H9 (cell line): Measurements from ENCODE around the gene P3H2. TPM values are rescaled to one million over a fixed set of nuclear protein-coding genes. Genes with fewer than 3 reads are reported as not detected.

Source experiments
- DNase-seq: peaks from one replicate; pipeline ENCODE4 v3.0.0-alpha.2; 2017
- H2AFZ ChIP-seq: one replicate; pipeline ENCODE4 v1.6.1; 2013; ENCODE audit warnings: mild to moderate bottlenecking, low read length, control low read depth, moderate library complexity
- H2AK5ac ChIP-seq: 2 replicates; pipeline ENCODE4 v1.6.1; 2013; ENCODE audit warnings: low read length, control low read depth, mixed read lengths; ENCODE audit not compliant: insufficient read length
- H2BK120ac ChIP-seq: one replicate; pipeline ENCODE4 v1.6.1; 2013; ENCODE audit warnings: low read depth, mild to moderate bottlenecking, low read length, control low read depth, inconsistent platforms; ENCODE audit not compliant: poor library complexity, severe bottlenecking
- H2BK12ac ChIP-seq: 2 replicates; pipeline ENCODE4 v1.6.1; 2013; ENCODE audit warnings: low read length, control low read depth, mixed read lengths, low read depth; ENCODE audit not compliant: insufficient read length
- H2BK15ac ChIP-seq: 2 replicates; pipeline ENCODE4 v1.6.1; 2013; ENCODE audit warnings: low read depth, low read length, control low read depth
- H2BK20ac ChIP-seq: one replicate; pipeline ENCODE4 v1.6.1; 2013; ENCODE audit warnings: low read depth, mild to moderate bottlenecking, low read length, control low read depth, inconsistent platforms; ENCODE audit not compliant: poor library complexity, severe bottlenecking
- H2BK5ac ChIP-seq: 2 replicates; pipeline ENCODE4 v1.6.1; 2013; ENCODE audit warnings: low read length, control low read depth, mixed read lengths; ENCODE audit not compliant: insufficient read length
- H3K14ac ChIP-seq: 2 replicates; pipeline ENCODE4 v1.6.1; 2013; ENCODE audit warnings: low read length, control low read depth; ENCODE audit not compliant: insufficient read depth
- H3K18ac ChIP-seq: 2 replicates; pipeline ENCODE4 v1.6.1; 2013; ENCODE audit warnings: low read depth, mild to moderate bottlenecking, mixed read lengths, low read length, control low read depth; ENCODE audit not compliant: insufficient read length
- H3K23ac ChIP-seq: 2 replicates; pipeline ENCODE4 v1.6.1; 2013; ENCODE audit warnings: low read length, control low read depth, mixed read lengths, low read depth; ENCODE audit not compliant: insufficient read length
- H3K23me2 ChIP-seq: 2 replicates; pipeline ENCODE4 v1.6.1; 2013; ENCODE audit warnings: low read depth, mild to moderate bottlenecking, mixed read lengths, low read length, control low read depth; ENCODE audit not compliant: insufficient read length, poor library complexity, severe bottlenecking
- H3K27ac ChIP-seq: 2 replicates; pipeline ENCODE4 v1.5.1; 2013; ENCODE audit warnings: low read length, control low read depth, mixed read lengths, low read depth; ENCODE audit not compliant: insufficient read length
- H3K27me3 ChIP-seq: 2 replicates; pipeline ENCODE4 v1.6.1; 2013; ENCODE audit warnings: low read length, control low read depth, inconsistent platforms; ENCODE audit not compliant: insufficient read depth
- H3K4ac ChIP-seq: 2 replicates; pipeline ENCODE4 v1.6.1; 2013; ENCODE audit warnings: low read depth, mild to moderate bottlenecking, control low read depth, inconsistent platforms, low read length, moderate library complexity
- H3K4me1 ChIP-seq: 2 replicates; pipeline ENCODE4 v1.6.1; 2013; ENCODE audit warnings: low read length, control low read depth, inconsistent platforms; ENCODE audit not compliant: insufficient read depth
- H3K4me2 ChIP-seq: 2 replicates; pipeline ENCODE4 v1.6.1; 2013; ENCODE audit warnings: low read length, control low read depth, mixed read lengths; ENCODE audit not compliant: insufficient read length, insufficient read depth
- H3K56ac ChIP-seq: 2 replicates; pipeline ENCODE4 v1.6.1; 2013; ENCODE audit warnings: low read depth, mild to moderate bottlenecking, mixed read lengths, low read length, control low read depth; ENCODE audit not compliant: insufficient read length
- H3K79me1 ChIP-seq: 2 replicates; pipeline ENCODE4 v1.6.1; 2013; ENCODE audit warnings: low read depth, mild to moderate bottlenecking, moderate library complexity, low read length, control low read depth, inconsistent platforms; ENCODE audit not compliant: insufficient read depth, poor library complexity, severe bottlenecking
- H3K79me2 ChIP-seq: 2 replicates; pipeline ENCODE4 v1.6.1; 2013; ENCODE audit warnings: low read length, control low read depth, inconsistent platforms; ENCODE audit not compliant: insufficient read depth
- H3K9ac ChIP-seq: 2 replicates; pipeline ENCODE4 v1.6.1; 2013; ENCODE audit warnings: low read length, control low read depth, mixed read lengths; ENCODE audit not compliant: insufficient read length; ENCODE audit errors: extremely low read depth
- H3K9me3 ChIP-seq: one replicate; pipeline ENCODE4 v1.6.1; 2013; ENCODE audit warnings: low read depth, low read length, inconsistent platforms; ENCODE audit not compliant: control insufficient read depth
- H3T11ph ChIP-seq: one replicate; pipeline ENCODE4 v1.6.1; 2013; ENCODE audit warnings: mild to moderate bottlenecking, low read length, control low read depth, inconsistent platforms
- H4K20me1 ChIP-seq: one replicate; pipeline ENCODE4 v1.6.1; 2013; ENCODE audit not compliant: control insufficient read depth, insufficient read length, insufficient read depth
- H4K5ac ChIP-seq: 2 replicates; pipeline ENCODE4 v1.6.1; 2013; ENCODE audit warnings: low read depth, mild to moderate bottlenecking, mixed read lengths, low read length, control low read depth; ENCODE audit not compliant: insufficient read length
- H4K8ac ChIP-seq: replicated peaks from 2 replicates; pipeline ENCODE4 v1.6.1; 2013; ENCODE audit warnings: low read length, control low read depth, mixed read lengths, low read depth; ENCODE audit not compliant: insufficient read length
- H4K91ac ChIP-seq: 2 replicates; pipeline ENCODE4 v1.6.1; 2013; ENCODE audit warnings: low read depth, mild to moderate bottlenecking, moderate library complexity, mixed read lengths, low read length, control low read depth; ENCODE audit not compliant: insufficient read length
- H3K27ac Mint-ChIP-seq, 3 experiments: 2 replicates in 2 of 3; 3 replicates in 1 of 3; pipeline ENCODE4 v1.8.0; 2020 to 2021; ENCODE audit warnings: mixed read lengths in 3 of 3, mild to moderate bottlenecking in 1 of 3, moderate library complexity in 1 of 3
- H3K27me3 Mint-ChIP-seq: 2 replicates; pipeline ENCODE4 v1.8.0; 2021; ENCODE audit warnings: low read depth, mild to moderate bottlenecking, moderate library complexity, mixed read lengths
- H3K36me3 Mint-ChIP-seq, 3 experiments: 2 replicates in 2 of 3; 3 replicates in 1 of 3; pipeline ENCODE4 v1.8.0; 2020 to 2021; ENCODE audit warnings: low read depth in 3 of 3, mixed read lengths in 3 of 3; ENCODE audit not compliant: insufficient read depth in 1 of 3
- H3K4me1 Mint-ChIP-seq, 2 experiments: 2 replicates each; pipeline ENCODE4 v1.8.0; 2020; ENCODE audit warnings: mixed read lengths in 2 of 2
- H3K4me3 Mint-ChIP-seq, 2 experiments: 2 replicates in 1 of 2; 3 replicates in 1 of 2; pipeline ENCODE4 v1.8.0; 2020 to 2021; ENCODE audit warnings: mild to moderate bottlenecking in 2 of 2, mixed read lengths in 2 of 2, moderate library complexity in 1 of 2
- H3K9me3 Mint-ChIP-seq, 2 experiments: 2 replicates in 1 of 2; 3 replicates in 1 of 2; pipeline ENCODE4 v1.8.0; 2020; ENCODE audit warnings: mild to moderate bottlenecking in 2 of 2, mixed read lengths in 2 of 2, moderate library complexity in 1 of 2
- CTCF ChIP-seq: fragments of 200-600 bp; sonication (generic); conservative IDR thresholded peaks from 3 replicates; pipeline ENCODE4 v1.8.0; 2021; ENCODE audit warnings: antibody characterized with exemption, mild to moderate bottlenecking
- WGBS: extraction: QIAGEN DNeasy Blood & Tissue Kit; methylation state at CpG from one replicate; pipeline ENCODE4 v1.1.7; 2013; ENCODE audit warnings: missing lambda C conversion rate, low lambda C conversion rate, mixed read lengths; ENCODE audit not compliant: insufficient read length; ENCODE audit errors: extremely low coverage; 5-methylcytosine and 5-hydroxymethylcytosine counted together
- total RNA-seq: library from RNA; stranded (reverse); gene quantifications from 2 replicates; pipeline ENCODE4 v1.2.1, GENCODE V29; 2021

The P3H2 gene
- total RNA-seq, 1 experiment from 2014 or later = 41.5 TPM

DNA sequence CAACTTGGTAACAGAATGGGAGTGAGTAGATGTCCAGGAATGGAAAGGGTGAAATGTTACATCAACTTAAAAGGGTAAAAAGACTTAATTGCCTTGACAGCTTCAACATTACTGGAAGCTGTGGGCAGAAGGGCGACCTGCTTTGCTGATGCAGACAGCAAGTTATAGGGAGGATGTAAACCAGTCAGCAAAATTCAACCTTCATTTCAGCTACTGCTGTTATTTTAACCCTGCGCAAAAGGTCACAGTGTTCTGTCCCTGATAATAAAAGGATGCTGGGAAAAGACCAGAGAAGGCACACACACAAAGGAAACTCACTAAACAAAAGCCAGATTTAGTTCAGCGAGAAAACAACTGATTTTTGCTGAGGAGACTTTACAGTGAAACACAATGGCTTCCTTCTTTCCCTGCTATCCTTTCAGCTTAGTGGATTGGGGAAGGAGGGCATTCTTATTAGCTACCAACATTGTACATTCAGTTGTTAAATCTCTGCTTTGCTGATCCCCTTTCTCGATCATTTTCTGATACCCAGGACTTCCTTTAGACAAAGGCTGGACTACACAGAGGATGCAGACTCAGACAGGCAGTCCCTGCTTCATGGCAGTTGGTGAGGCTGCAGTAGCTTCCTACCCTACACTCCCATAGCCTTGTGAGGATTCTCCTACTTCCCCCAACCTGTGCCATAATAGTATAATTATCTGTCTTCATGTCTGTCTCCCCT lies 62.0 kb downstream of the P3H2 start:
- H2BK12ac ChIP-seq = no peak overlapping the region
- no peaks in the 10 kb centered on the region for H3K79me1 ChIP-seq
- H3K9me3 ChIP-seq = no peaks in the 10 kb centered on the region
- no peak overlapping the region for H3K14ac ChIP-seq
- H3K27ac Mint-ChIP-seq = peak overlapping the region; percentile 17 to 82 (median 72); a peak in 5 of 7 replicates
- no peak overlapping the region for H2BK5ac ChIP-seq
- H3K27me3 ChIP-seq = no peaks in the 10 kb centered on the region
- H2AK5ac ChIP-seq = no peak overlapping the region
- no CpG with 5 or more reads among the region's 4 CpGs for WGBS
- no peak overlapping the region for H2BK120ac ChIP-seq
- no peaks in the 10 kb centered on the region for H3K9me3 Mint-ChIP-seq
- H3T11ph ChIP-seq = no peak overlapping the region
- H4K20me1 ChIP-seq = no peaks in the 10 kb centered on the region
- peaks cover 40 to 47% of the 10 kb centered on the region in 2 experiments for H3K4me1 Mint-ChIP-seq
- H2BK15ac ChIP-seq = no peak overlapping the region
- no peak for TF ChIP-seq CTCF
- H3K18ac ChIP-seq = no peak overlapping the region
- H2AFZ ChIP-seq = no peak overlapping the region
- no peaks in the 10 kb centered on the region for H3K36me3 Mint-ChIP-seq
- H4K5ac ChIP-seq = no peak overlapping the region
- DNase-seq = no peak
- H3K4me3 Mint-ChIP-seq = no peak overlapping the region
- H3K56ac ChIP-seq = no peak overlapping the region
- no peak overlapping the region for H3K27ac ChIP-seq
- H3K9ac ChIP-seq = no peak overlapping the region
- H3K23ac ChIP-seq = no peak overlapping the region
- no peak overlapping the region for H3K4ac ChIP-seq
- H4K91ac ChIP-seq = no peak overlapping the region
- H2BK20ac ChIP-seq = no peak overlapping the region
- no peaks in the 10 kb centered on the region for H3K79me2 ChIP-seq
- no peak overlapping the region for H4K8ac ChIP-seq
- H3K4me2 ChIP-seq = no peak overlapping the region
- no peaks in the 10 kb centered on the region; the same call in 1 of the 2 replicates for H3K4me1 ChIP-seq
- no peaks in the 10 kb centered on the region for H3K23me2 ChIP-seq
- H3K27me3 Mint-ChIP-seq = no peaks in the 10 kb centered on the region
